Muscle of leg (tissue), 11 donors: ENCODE measurements around the gene VCL. TPM values are rescaled to one million over a fixed set of nuclear protein-coding genes. Genes with fewer than 3 reads are reported as not detected.
"Not testable (repeated sequence)": the region's sequence is repeated elsewhere in the genome, so short reads cannot be mapped to it uniquely, and the experiment has no call there.

ENCODE experiments used
- DNase-seq: peaks from one replicate; pipeline ENCODE4 v3.0.0; 2013
- H3K27ac ChIP-seq: one replicate; pipeline ENCODE4 v1.5.1; 2013; ENCODE audit warnings: mild to moderate bottlenecking, low read length, control low read depth
- H3K27me3 ChIP-seq: one replicate; pipeline ENCODE4 v1.6.1; 2013; ENCODE audit warnings: low read length; ENCODE audit not compliant: control insufficient read depth, insufficient read depth
- H3K36me3 ChIP-seq: one replicate; pipeline ENCODE4 v1.6.1; 2013; ENCODE audit warnings: low read length; ENCODE audit not compliant: control insufficient read depth, insufficient read depth
- H3K4me1 ChIP-seq: one replicate; pipeline ENCODE4 v1.6.1; 2013; ENCODE audit warnings: low read length; ENCODE audit not compliant: control insufficient read depth, insufficient read depth
- H3K4me3 ChIP-seq: one replicate; pipeline ENCODE4 v1.5.1; 2013; ENCODE audit warnings: low read length, control low read depth
- H3K9me3 ChIP-seq: replicated peaks from 2 replicates; pipeline ENCODE4 v1.6.1; 2013; ENCODE audit warnings: low read depth, low read length; ENCODE audit not compliant: control insufficient read depth
- WGBS: methylation state at CpG from one replicate; pipeline ENCODE4 v1.1.5; 2013; ENCODE audit warnings: missing lambda C conversion rate; ENCODE audit not compliant: insufficient coverage; 5-methylcytosine and 5-hydroxymethylcytosine counted together
- polyA plus RNA-seq, 8 donors: library from polyadenylated mRNA; unstranded; fragments of 120-200 nt; gene quantifications; one replicate each; pipeline versions ENCODE4 v1.2.1 to v1.2.3, GENCODE V29; 2013; ENCODE audit warnings: inconsistent platforms in 1 of 8, low replicate concordance in 1 of 8; ENCODE audit not compliant: insufficient read length in 8 of 8, insufficient read depth in 1 of 8
- total RNA-seq: library from RNA; stranded (reverse); fragments of 120-200 nt; gene quantifications from one replicate; pipeline ENCODE4 v1.2.4, GENCODE V29; 2013

The VCL gene
- total and polyA plus RNA-seq, 9 donors = 99.2 to 153 (median 124) TPM

DNA sequence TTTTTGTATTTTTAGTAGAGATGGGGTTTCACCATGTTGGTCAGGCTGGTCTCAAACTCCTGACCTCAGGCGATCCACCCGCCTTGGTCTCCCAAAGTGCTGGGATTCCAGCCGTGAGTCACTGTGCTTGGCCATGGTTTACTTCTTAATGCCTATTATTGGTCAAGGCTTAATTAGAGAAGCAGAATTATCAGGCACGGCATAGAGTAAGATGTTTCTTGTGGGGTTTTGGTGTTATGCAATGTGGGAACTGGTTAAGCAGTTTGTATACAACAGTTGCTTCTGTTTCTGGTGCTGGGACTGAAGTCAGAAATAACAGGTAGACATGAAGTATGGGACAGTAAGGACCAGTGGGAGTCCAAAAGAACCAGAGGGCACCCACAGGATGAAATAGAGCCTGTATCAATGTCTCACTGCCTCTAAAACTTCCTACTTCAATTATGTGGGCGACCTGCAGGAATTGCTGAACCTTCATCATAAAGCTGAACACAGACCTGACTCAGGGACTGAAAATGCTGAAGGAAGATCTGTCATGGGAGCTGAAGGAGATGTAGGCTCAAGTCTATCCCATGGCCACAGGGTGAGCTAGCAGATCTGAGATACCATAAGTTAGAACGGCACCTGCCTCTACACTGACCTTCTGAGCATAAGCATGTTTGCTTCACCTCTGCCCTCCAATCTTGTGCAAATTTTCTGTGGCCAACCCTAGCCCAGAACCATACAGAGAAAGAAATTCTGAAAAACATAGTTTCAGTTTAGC lies 38.3 kb upstream of the VCL start:
- no peak for DNase-seq
- Histone ChIP-seq H3K4me1 (peaks cover 16% of the 10 kb centered on the region), H3K4me3 (no peak overlapping the region), H3K9me3 (no peaks in the 10 kb centered on the region), H3K36me3 (no peaks in the 10 kb centered on the region), H3K27me3 (no peaks in the 10 kb centered on the region), H3K27ac (no peak overlapping the region)
- WGBS = 80% methylated on average over 2 of the region's 6 CpGs

- Histone ChIP-seq H3K36me3 (no peaks in the 10 kb centered on the region), H3K4me1 (peaks cover 29% of the 10 kb centered on the region), H3K27ac (no peak overlapping the region), H3K9me3 (no peaks in the 10 kb centered on the region), H3K27me3 (no peaks in the 10 kb centered on the region), H3K4me3 (no peak overlapping the region)
- DNase-seq = no peak
- WGBS = 62% methylated on average over 2 of the region's 2 CpGs
Observed at GRCh38 chr10:73962386-73962785, 35.5 kb upstream of the VCL start.

GRCh38 chr10:73963533-73963932 lies 34.4 kb upstream of the VCL start:
- H3K4me1 ChIP-seq = peaks cover 34% of the 10 kb centered on the region
- not testable (repeated sequence) for H3K27me3 ChIP-seq, DNase-seq, H3K36me3 ChIP-seq, H3K4me3 ChIP-seq, H3K27ac ChIP-seq, H3K9me3 ChIP-seq
- WGBS = 100% methylated on average over 4 of the region's 12 CpGs

GRCh38 chr10:73964743-73965142 lies 33.2 kb upstream of the VCL start:
- 100% methylated on average over 1 of the region's 2 CpGs for WGBS
- DNase-seq = no peak
- no peak overlapping the region for H3K27ac ChIP-seq

DNA sequence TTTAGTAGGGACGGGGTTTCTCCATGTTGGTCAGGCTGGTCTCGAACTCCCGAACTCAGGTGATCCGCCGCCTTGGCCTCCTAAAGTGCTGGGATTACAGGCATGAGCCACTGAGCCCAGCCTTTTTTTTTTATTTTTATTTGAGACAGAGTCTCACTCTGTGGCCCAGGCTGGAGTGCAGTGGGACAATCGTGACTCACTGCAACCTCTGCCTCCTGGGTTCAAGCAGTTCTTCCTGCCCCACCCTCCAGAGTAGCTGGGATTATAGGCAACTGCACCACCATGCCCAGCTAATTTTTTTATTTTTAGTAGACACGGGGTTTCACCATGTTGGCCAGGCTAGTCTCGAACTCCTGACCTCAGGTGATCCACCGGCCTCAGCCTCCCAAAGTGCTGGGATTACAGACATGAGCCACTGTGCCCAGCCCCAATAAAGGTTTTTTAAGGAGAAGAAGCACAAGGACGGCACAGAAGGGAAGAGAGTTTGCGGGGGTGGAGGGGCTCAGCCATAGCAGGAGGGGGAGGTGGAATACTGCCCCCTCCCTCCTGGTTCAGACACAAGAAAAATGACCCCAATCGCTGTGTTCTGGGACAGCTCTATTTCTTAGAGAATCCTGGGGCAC lies 32.5 kb upstream of the VCL start:
- not testable (repeated sequence) for H3K36me3 ChIP-seq, H3K9me3 ChIP-seq, H3K27me3 ChIP-seq, H3K4me3 ChIP-seq, DNase-seq
- WGBS = 82% methylated on average over 9 of the region's 12 CpGs
- Histone ChIP-seq H3K27ac (peak overlapping the region; percentile 94), H3K4me1 (peaks cover 34% of the 10 kb centered on the region)

More at GRCh38 chr10:73964743-73965142, 33.2 kb upstream of the VCL start:
- H3K4me1 ChIP-seq = peaks cover 34% of the 10 kb centered on the region
- H3K27me3 ChIP-seq = no peaks in the 10 kb centered on the region
- no peak overlapping the region for H3K4me3 ChIP-seq
- no peaks in the 10 kb centered on the region for H3K9me3 ChIP-seq
- H3K36me3 ChIP-seq = no peaks in the 10 kb centered on the region

- peaks cover 34% of the 10 kb centered on the region for H3K4me1 ChIP-seq
- peak overlapping the region; percentile 94 for H3K27ac ChIP-seq
- no peaks in the 10 kb centered on the region for H3K27me3 ChIP-seq
- H3K4me3 ChIP-seq = no peak overlapping the region
- WGBS = 0% methylated on average over 5 of the region's 16 CpGs
- H3K36me3 ChIP-seq = no peaks in the 10 kb centered on the region
- no peaks in the 10 kb centered on the region for H3K9me3 ChIP-seq
- DNase-seq = peak; percentile 95
Observed at GRCh38 chr10:73965890-73966768, 31.8 kb upstream of the VCL start.

- Histone ChIP-seq H3K4me1 (peaks cover 34% of the 10 kb centered on the region), H3K4me3 (no peak overlapping the region)
Observed at GRCh38 chr10:73967022-73967429, 30.9 kb upstream of the VCL start.

GRCh38 chr10:73967544-73967943 lies 30.4 kb upstream of the VCL start:
- Histone ChIP-seq H3K27ac (peak overlapping the region; percentile 20), H3K36me3 (no peaks in the 10 kb centered on the region), H3K27me3 (no peaks in the 10 kb centered on the region), H3K4me1 (peaks cover 34% of the 10 kb centered on the region), H3K4me3 (no peak overlapping the region), H3K9me3 (no peaks in the 10 kb centered on the region)
- 64% methylated on average over 2 of the region's 5 CpGs for WGBS
- DNase-seq = no peak

More at GRCh38 chr10:73967022-73967429, 30.9 kb upstream of the VCL start:
- DNase-seq = no peak
- Histone ChIP-seq H3K9me3 (no peaks in the 10 kb centered on the region), H3K36me3 (no peaks in the 10 kb centered on the region), H3K27ac (peak overlapping the region; percentile 94), H3K27me3 (no peaks in the 10 kb centered on the region)
- WGBS = 86% methylated on average over 1 of the region's 4 CpGs

GRCh38 chr10:73968098-73968521 lies 29.8 kb upstream of the VCL start:
- peaks cover 34% of the 10 kb centered on the region for H3K4me1 ChIP-seq
- no peak overlapping the region for H3K4me3 ChIP-seq
- H3K27me3 ChIP-seq = no peaks in the 10 kb centered on the region
- no peaks in the 10 kb centered on the region for H3K36me3 ChIP-seq
- peak; percentile 31 for DNase-seq
- WGBS = 30% methylated on average over 2 of the region's 6 CpGs
- no peaks in the 10 kb centered on the region for H3K9me3 ChIP-seq
- H3K27ac ChIP-seq = no peak overlapping the region
